ENCODE data around the gene PDXP.

- no peak for TF ChIP-seq CTCF (conservative IDR thresholded peaks at IDR 0.05 in 1 of 2, IDR thresholded peaks at IDR 0.05 in 1 of 2; ENCODE audit: extremely low read depth in 1 of 2, insufficient read depth in 1 of 2, low read depth in 1 of 2, low read length in 2 of 2)
- no peak for TF ChIP-seq EZH2 (IDR thresholded peaks at IDR 0.05; ENCODE audit: borderline replicate concordance, low read length)
Observed at GRCh38 chr22:37654563-37655251, 3.8 kb upstream of the PDXP start.

Data from mammary epithelial cell (primary cell).